Body of pancreas (tissue), 4 donors: ENCODE measurements around the gene ZDHHC3. TPM values are rescaled to one million over a fixed set of nuclear protein-coding genes. Genes with fewer than 3 reads are reported as not detected.

ENCODE experiments used
- ATAC-seq: fragments of 150-250 bp; one replicate; pipeline ENCODE4 v1.9.1; 2016
- DNase-seq, 4 donors: peaks; one replicate each; pipeline ENCODE4 v3.0.0-alpha.2; 2019
- H3K27ac ChIP-seq, 4 donors: fragments of 200-600 bp; sonication (generic); 1 replicate in 3 of 4; 2 replicates in 1 of 4; pipeline versions ENCODE4 v1.5.1 to v1.6.1; 2016 to 2019; ENCODE audit warnings: mild to moderate bottlenecking in 1 of 4, mixed read lengths in 1 of 4, moderate library complexity in 1 of 4
- H3K27me3 ChIP-seq, 2 donors: fragments of 200-600 bp; sonication (generic); one replicate each; pipeline ENCODE4 v1.6.0; 2016; ENCODE audit warnings: mild to moderate bottlenecking in 1 of 2
- H3K36me3 ChIP-seq, 2 donors: fragments of 200-600 bp; sonication (generic); replicated peaks in 1 of 2; 2 replicates each; pipeline ENCODE4 v1.5.1; 2016; ENCODE audit warnings: low read depth in 2 of 2; ENCODE audit not compliant: insufficient read depth in 1 of 2
- H3K4me1 ChIP-seq: fragments of 200-600 bp; sonication (generic); one replicate; pipeline ENCODE4 v1.6.0; 2016
- H3K4me3 ChIP-seq, 2 donors: fragments of 200-600 bp; sonication (generic); 1 replicate in 1 of 2; 2 replicates in 1 of 2; pipeline ENCODE4 v1.5.1; 2016 to 2019
- H3K9me3 ChIP-seq, 3 donors: fragments of 200-600 bp; sonication (generic); 1 replicate in 2 of 3; 2 replicates in 1 of 3; pipeline ENCODE4 v1.5.1; 2016
- POLR2A ChIP-seq, 3 donors: fragments of 450-650 bp; IDR thresholded peaks; one replicate each; pipeline ENCODE4 v1.6.1; 2016; ENCODE audit warnings: antibody characterized with exemption in 3 of 3, mild to moderate bottlenecking in 2 of 3
- WGBS, 2 donors: methylation state at CpG; one replicate each; pipeline ENCODE4 v1.1.5; 2017; 5-methylcytosine and 5-hydroxymethylcytosine counted together
- intact Hi-C: fragments of 100-400 bp; cut with DNase I; formaldehyde crosslinking; loops from one replicate; pipeline ENCODE4 v1.15.1; 2023
- total RNA-seq, 2 donors: library from RNA; depleted of rRNA; stranded (reverse); fragments of >200 nt; gene quantifications; one replicate each; pipeline ENCODE4 v1.1.0, GENCODE V29; 2016
- TF ChIP-seq, protein P1 (sequence below), 7 experiments: fragments of 450-650 bp in 4 of 7; fragments of 200-600 bp in 3 of 7; sonication (generic) in 3 of 7; IDR thresholded peaks; one replicate each; pipeline ENCODE4 v1.5.1; 2016 to 2019; ENCODE audit warnings: antibody characterized with exemption in 7 of 7

ZDHHC3 gene
- total RNA-seq, 2 donors from 2014 or later, result 32.2 to 32.3 TPM

DNA sequence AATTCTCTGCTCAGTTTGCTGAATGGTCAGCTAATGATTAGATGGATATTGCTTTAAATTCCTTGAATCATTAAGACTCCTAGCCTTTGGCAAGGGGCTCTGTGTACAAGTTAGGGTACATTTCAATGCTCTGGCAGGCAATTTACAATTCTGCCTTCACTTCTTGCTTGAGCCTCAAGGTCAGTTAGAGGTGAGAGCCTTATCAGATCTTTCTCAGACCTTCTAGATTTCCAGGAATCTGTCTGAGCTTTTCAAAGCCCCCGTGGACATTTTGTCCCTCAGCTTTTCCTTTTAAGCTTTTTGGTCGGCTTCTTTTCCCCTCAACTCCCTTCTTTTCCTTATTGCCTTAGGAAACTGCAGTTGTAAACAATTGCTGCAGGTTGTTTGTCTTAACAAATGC lies 66.9 kb downstream of the ZDHHC3 start:
- H3K9me3 ChIP-seq, result no peaks in the 10 kb centered on the region
- no peak overlapping the region for H3K27ac ChIP-seq
- ATAC-seq (no peak), DNase-seq (no peak)
- TF ChIP-seq, protein P1, sequence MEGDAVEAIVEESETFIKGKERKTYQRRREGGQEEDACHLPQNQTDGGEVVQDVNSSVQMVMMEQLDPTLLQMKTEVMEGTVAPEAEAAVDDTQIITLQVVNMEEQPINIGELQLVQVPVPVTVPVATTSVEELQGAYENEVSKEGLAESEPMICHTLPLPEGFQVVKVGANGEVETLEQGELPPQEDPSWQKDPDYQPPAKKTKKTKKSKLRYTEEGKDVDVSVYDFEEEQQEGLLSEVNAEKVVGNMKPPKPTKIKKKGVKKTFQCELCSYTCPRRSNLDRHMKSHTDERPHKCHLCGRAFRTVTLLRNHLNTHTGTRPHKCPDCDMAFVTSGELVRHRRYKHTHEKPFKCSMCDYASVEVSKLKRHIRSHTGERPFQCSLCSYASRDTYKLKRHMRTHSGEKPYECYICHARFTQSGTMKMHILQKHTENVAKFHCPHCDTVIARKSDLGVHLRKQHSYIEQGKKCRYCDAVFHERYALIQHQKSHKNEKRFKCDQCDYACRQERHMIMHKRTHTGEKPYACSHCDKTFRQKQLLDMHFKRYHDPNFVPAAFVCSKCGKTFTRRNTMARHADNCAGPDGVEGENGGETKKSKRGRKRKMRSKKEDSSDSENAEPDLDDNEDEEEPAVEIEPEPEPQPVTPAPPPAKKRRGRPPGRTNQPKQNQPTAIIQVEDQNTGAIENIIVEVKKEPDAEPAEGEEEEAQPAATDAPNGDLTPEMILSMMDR (IDR thresholded peaks at IDR 0.05), result no peak
- TF ChIP-seq POLR2A (IDR thresholded peaks at IDR 0.05), result no peak
- WGBS, 2 donors, result 35 to 37% methylated on average over 2 of the region's 2 CpGs
- H3K4me3 ChIP-seq, result no peak overlapping the region
- no peaks in the 10 kb centered on the region for H3K4me1 ChIP-seq
- intact Hi-C loops, result no loop called here
- H3K36me3 ChIP-seq, result no peaks in the 10 kb centered on the region
- H3K27me3 ChIP-seq, result no peaks in the 10 kb centered on the region

DNA sequence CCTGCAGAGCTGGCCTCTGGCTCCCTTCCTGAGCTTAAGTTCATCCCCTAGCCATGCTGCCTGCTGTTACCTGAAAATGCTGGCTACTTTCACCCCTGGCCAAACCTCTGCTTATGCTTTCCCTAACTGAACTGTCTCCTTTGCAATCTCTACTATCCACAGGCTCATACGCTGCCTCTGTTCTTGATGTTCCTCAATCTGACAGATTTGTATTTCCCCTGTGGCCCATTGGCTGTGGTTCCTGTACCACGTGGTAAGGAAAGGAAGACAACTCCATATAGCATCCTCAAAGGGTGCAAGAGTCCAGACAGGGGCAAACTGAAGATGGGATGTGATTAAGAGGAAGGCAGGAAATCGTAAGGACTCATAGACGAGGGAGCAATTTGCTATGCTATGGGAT lies 68.4 kb downstream of the ZDHHC3 start:
- no peak for ATAC-seq

DNA sequence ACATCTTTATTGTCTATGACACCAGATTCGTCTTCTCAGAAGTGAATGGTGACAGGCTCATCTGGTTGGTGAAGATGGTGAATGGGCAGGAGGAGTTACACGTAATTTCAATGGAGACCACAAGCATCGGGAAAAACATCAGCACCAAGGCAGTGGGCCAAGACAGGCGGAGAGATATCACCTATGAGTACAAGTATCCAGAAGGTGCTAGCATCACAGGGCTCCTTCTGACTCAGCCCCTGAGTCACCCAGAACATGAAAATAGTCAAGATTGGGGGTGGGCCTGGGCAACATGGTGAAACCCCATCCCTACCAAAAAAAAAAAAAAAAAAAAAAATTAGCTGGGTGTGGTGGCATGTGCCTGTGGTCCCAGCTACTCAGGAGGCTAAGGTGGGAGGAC lies 69.0 kb downstream of the ZDHHC3 start:
- H3K4me3 ChIP-seq, result no peak overlapping the region
- no peak overlapping the region for H3K27ac ChIP-seq
- H3K27me3 ChIP-seq, result no peaks in the 10 kb centered on the region
- no peak for DNase-seq
- no peaks in the 10 kb centered on the region for H3K9me3 ChIP-seq
- ATAC-seq, result no peak
- TF ChIP-seq, protein P1 (IDR thresholded peaks at IDR 0.05), result no peak
- no peak for TF ChIP-seq POLR2A (IDR thresholded peaks at IDR 0.05)
- WGBS, 2 donors, result 57 to 66% methylated on average over 4 of the region's 4 CpGs
- H3K36me3 ChIP-seq, result no peaks in the 10 kb centered on the region
- intact Hi-C loops, result no loop called here
- H3K4me1 ChIP-seq, result no peaks in the 10 kb centered on the region

More for the DNA sequence above, 68.4 kb downstream of the ZDHHC3 start:
- TF ChIP-seq, protein P1 (IDR thresholded peaks at IDR 0.05), result no peak
- no peak for TF ChIP-seq POLR2A (IDR thresholded peaks at IDR 0.05)
- H3K4me3 ChIP-seq, result no peak overlapping the region
- intact Hi-C loops, result no loop called here
- H3K36me3 ChIP-seq, result no peaks in the 10 kb centered on the region
- no peak for DNase-seq
- 54 to 63% methylated on average over 4 of the region's 4 CpGs for WGBS, 2 donors
- no peaks in the 10 kb centered on the region for H3K9me3 ChIP-seq
- H3K27me3 ChIP-seq, result no peaks in the 10 kb centered on the region
- no peak overlapping the region for H3K27ac ChIP-seq
- no peaks in the 10 kb centered on the region for H3K4me1 ChIP-seq

DNA sequence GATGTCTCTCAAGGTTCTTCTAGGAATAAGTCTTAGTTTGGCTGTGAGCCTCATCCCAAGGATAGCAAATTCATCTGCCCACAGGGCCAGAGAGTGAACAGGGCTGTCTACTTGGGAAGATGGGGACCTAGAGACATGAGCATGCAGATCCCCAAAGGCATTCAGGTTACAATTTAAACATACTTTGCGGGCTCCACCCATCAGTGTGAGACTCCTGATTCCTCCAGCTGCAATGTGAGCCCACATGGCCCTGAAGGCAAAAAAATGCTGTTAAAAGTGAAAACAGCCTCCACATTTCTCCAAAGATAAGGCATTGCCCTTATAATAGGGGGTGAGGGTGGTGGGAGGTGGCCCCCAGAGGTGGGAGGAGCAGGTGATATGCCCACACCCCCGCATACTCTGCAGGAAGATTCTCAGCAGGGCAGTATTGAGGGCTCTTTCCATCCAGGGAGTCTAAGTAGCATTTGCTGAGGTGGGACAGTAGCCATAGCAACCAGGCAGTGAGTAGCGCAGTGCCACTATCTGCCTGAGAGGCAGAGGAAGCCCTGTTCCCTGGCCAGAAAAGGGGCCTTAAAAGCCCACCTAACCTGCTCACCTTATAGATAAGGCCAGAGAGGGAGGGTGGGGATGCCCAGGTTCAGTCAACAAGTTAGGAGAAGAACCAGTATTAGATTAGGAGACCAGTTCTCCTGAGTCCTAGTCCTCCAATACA lies 70.4 kb downstream of the ZDHHC3 start:
- 54 to 73% methylated on average over 2 to 3 of the region's 3 CpGs for WGBS, 2 donors
- no peak for DNase-seq
- Histone ChIP-seq H3K27ac (no peak overlapping the region), H3K4me1 (no peaks in the 10 kb centered on the region), H3K4me3 (no peak overlapping the region), H3K36me3 (no peaks in the 10 kb centered on the region), H3K27me3 (no peaks in the 10 kb centered on the region), H3K9me3 (no peaks in the 10 kb centered on the region)
- no peak for ATAC-seq
- TF ChIP-seq, protein P1 (IDR thresholded peaks at IDR 0.05), result no peak
- no peak for TF ChIP-seq POLR2A (IDR thresholded peaks at IDR 0.05)
- intact Hi-C loops, result no loop called here

DNA sequence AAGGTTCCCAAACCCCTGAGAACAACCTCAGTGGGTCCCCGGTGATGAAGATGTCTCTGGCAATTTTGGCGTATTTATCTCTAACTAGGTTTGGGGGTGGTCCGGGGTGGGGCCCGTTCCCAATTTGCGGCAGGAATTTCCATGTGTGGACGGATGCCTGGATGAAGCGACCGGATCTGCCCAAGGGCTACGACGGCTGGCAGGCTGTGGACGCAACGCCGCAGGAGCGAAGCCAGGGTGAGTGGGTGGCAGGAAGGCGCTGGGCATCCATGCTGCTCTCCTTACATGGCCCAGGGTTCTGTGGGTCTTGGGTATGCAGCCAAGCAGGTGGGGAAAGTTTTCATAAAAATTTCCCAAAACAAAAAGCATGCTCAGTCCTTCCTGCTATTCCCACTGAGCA lies 72.2 kb downstream of the ZDHHC3 start:
- ATAC-seq (no peak), DNase-seq (no peak)
- no peaks in the 10 kb centered on the region for H3K36me3 ChIP-seq
- no peaks in the 10 kb centered on the region for H3K4me1 ChIP-seq
- no peaks in the 10 kb centered on the region for H3K9me3 ChIP-seq
- no peak for TF ChIP-seq POLR2A (IDR thresholded peaks at IDR 0.05)
- TF ChIP-seq, protein P1 (IDR thresholded peaks at IDR 0.05), result no peak
- no peaks in the 10 kb centered on the region for H3K27me3 ChIP-seq
- WGBS, 2 donors, result 80 to 87% methylated on average over 10 to 15 of the region's 15 CpGs
- no peak overlapping the region for H3K27ac ChIP-seq
- no peak overlapping the region for H3K4me3 ChIP-seq
- intact Hi-C loops, result no loop called here
